H9 (cell line): ENCODE results near the gene SCN1A. TPM values are rescaled to one million over a fixed set of nuclear protein-coding genes. Genes with fewer than 3 reads are reported as not detected.

Source experiments
- DNase-seq: peaks from one replicate; pipeline ENCODE4 v3.0.0-alpha.2; 2017
- H2AFZ ChIP-seq: one replicate; pipeline ENCODE4 v1.6.1; 2013; ENCODE audit warnings: mild to moderate bottlenecking, low read length, control low read depth, moderate library complexity
- H2AK5ac ChIP-seq: 2 replicates; pipeline ENCODE4 v1.6.1; 2013; ENCODE audit warnings: low read length, control low read depth, mixed read lengths; ENCODE audit not compliant: insufficient read length
- H2BK120ac ChIP-seq: one replicate; pipeline ENCODE4 v1.6.1; 2013; ENCODE audit warnings: low read depth, mild to moderate bottlenecking, low read length, control low read depth, inconsistent platforms; ENCODE audit not compliant: poor library complexity, severe bottlenecking
- H2BK12ac ChIP-seq: 2 replicates; pipeline ENCODE4 v1.6.1; 2013; ENCODE audit warnings: low read length, control low read depth, mixed read lengths, low read depth; ENCODE audit not compliant: insufficient read length
- H2BK15ac ChIP-seq: 2 replicates; pipeline ENCODE4 v1.6.1; 2013; ENCODE audit warnings: low read depth, low read length, control low read depth
- H2BK20ac ChIP-seq: one replicate; pipeline ENCODE4 v1.6.1; 2013; ENCODE audit warnings: low read depth, mild to moderate bottlenecking, low read length, control low read depth, inconsistent platforms; ENCODE audit not compliant: poor library complexity, severe bottlenecking
- H2BK5ac ChIP-seq: 2 replicates; pipeline ENCODE4 v1.6.1; 2013; ENCODE audit warnings: low read length, control low read depth, mixed read lengths; ENCODE audit not compliant: insufficient read length
- H3K14ac ChIP-seq: 2 replicates; pipeline ENCODE4 v1.6.1; 2013; ENCODE audit warnings: low read length, control low read depth; ENCODE audit not compliant: insufficient read depth
- H3K18ac ChIP-seq: 2 replicates; pipeline ENCODE4 v1.6.1; 2013; ENCODE audit warnings: low read depth, mild to moderate bottlenecking, mixed read lengths, low read length, control low read depth; ENCODE audit not compliant: insufficient read length
- H3K23ac ChIP-seq: 2 replicates; pipeline ENCODE4 v1.6.1; 2013; ENCODE audit warnings: low read length, control low read depth, mixed read lengths, low read depth; ENCODE audit not compliant: insufficient read length
- H3K23me2 ChIP-seq: 2 replicates; pipeline ENCODE4 v1.6.1; 2013; ENCODE audit warnings: low read depth, mild to moderate bottlenecking, mixed read lengths, low read length, control low read depth; ENCODE audit not compliant: insufficient read length, poor library complexity, severe bottlenecking
- H3K27ac ChIP-seq: 2 replicates; pipeline ENCODE4 v1.5.1; 2013; ENCODE audit warnings: low read length, control low read depth, mixed read lengths, low read depth; ENCODE audit not compliant: insufficient read length
- H3K27me3 ChIP-seq: 2 replicates; pipeline ENCODE4 v1.6.1; 2013; ENCODE audit warnings: low read length, control low read depth, inconsistent platforms; ENCODE audit not compliant: insufficient read depth
- H3K4ac ChIP-seq: 2 replicates; pipeline ENCODE4 v1.6.1; 2013; ENCODE audit warnings: low read depth, mild to moderate bottlenecking, control low read depth, inconsistent platforms, low read length, moderate library complexity
- H3K4me1 ChIP-seq: 2 replicates; pipeline ENCODE4 v1.6.1; 2013; ENCODE audit warnings: low read length, control low read depth, inconsistent platforms; ENCODE audit not compliant: insufficient read depth
- H3K4me2 ChIP-seq: 2 replicates; pipeline ENCODE4 v1.6.1; 2013; ENCODE audit warnings: low read length, control low read depth, mixed read lengths; ENCODE audit not compliant: insufficient read length, insufficient read depth
- H3K56ac ChIP-seq: 2 replicates; pipeline ENCODE4 v1.6.1; 2013; ENCODE audit warnings: low read depth, mild to moderate bottlenecking, mixed read lengths, low read length, control low read depth; ENCODE audit not compliant: insufficient read length
- H3K79me1 ChIP-seq: 2 replicates; pipeline ENCODE4 v1.6.1; 2013; ENCODE audit warnings: low read depth, mild to moderate bottlenecking, moderate library complexity, low read length, control low read depth, inconsistent platforms; ENCODE audit not compliant: insufficient read depth, poor library complexity, severe bottlenecking
- H3K79me2 ChIP-seq: 2 replicates; pipeline ENCODE4 v1.6.1; 2013; ENCODE audit warnings: low read length, control low read depth, inconsistent platforms; ENCODE audit not compliant: insufficient read depth
- H3K9ac ChIP-seq: 2 replicates; pipeline ENCODE4 v1.6.1; 2013; ENCODE audit warnings: low read length, control low read depth, mixed read lengths; ENCODE audit not compliant: insufficient read length; ENCODE audit errors: extremely low read depth
- H3K9me3 ChIP-seq: one replicate; pipeline ENCODE4 v1.6.1; 2013; ENCODE audit warnings: low read depth, low read length, inconsistent platforms; ENCODE audit not compliant: control insufficient read depth
- H3T11ph ChIP-seq: one replicate; pipeline ENCODE4 v1.6.1; 2013; ENCODE audit warnings: mild to moderate bottlenecking, low read length, control low read depth, inconsistent platforms
- H4K20me1 ChIP-seq: one replicate; pipeline ENCODE4 v1.6.1; 2013; ENCODE audit not compliant: control insufficient read depth, insufficient read length, insufficient read depth
- H4K5ac ChIP-seq: 2 replicates; pipeline ENCODE4 v1.6.1; 2013; ENCODE audit warnings: low read depth, mild to moderate bottlenecking, mixed read lengths, low read length, control low read depth; ENCODE audit not compliant: insufficient read length
- H4K8ac ChIP-seq: replicated peaks from 2 replicates; pipeline ENCODE4 v1.6.1; 2013; ENCODE audit warnings: low read length, control low read depth, mixed read lengths, low read depth; ENCODE audit not compliant: insufficient read length
- H4K91ac ChIP-seq: 2 replicates; pipeline ENCODE4 v1.6.1; 2013; ENCODE audit warnings: low read depth, mild to moderate bottlenecking, moderate library complexity, mixed read lengths, low read length, control low read depth; ENCODE audit not compliant: insufficient read length
- H3K27ac Mint-ChIP-seq, 3 experiments: 2 replicates in 2 of 3; 3 replicates in 1 of 3; pipeline ENCODE4 v1.8.0; 2020 to 2021; ENCODE audit warnings: mixed read lengths in 3 of 3, mild to moderate bottlenecking in 1 of 3, moderate library complexity in 1 of 3
- H3K27me3 Mint-ChIP-seq: 2 replicates; pipeline ENCODE4 v1.8.0; 2021; ENCODE audit warnings: low read depth, mild to moderate bottlenecking, moderate library complexity, mixed read lengths
- H3K36me3 Mint-ChIP-seq, 3 experiments: 2 replicates in 2 of 3; 3 replicates in 1 of 3; pipeline ENCODE4 v1.8.0; 2020 to 2021; ENCODE audit warnings: low read depth in 3 of 3, mixed read lengths in 3 of 3; ENCODE audit not compliant: insufficient read depth in 1 of 3
- H3K4me1 Mint-ChIP-seq, 2 experiments: 2 replicates each; pipeline ENCODE4 v1.8.0; 2020; ENCODE audit warnings: mixed read lengths in 2 of 2
- H3K4me3 Mint-ChIP-seq, 2 experiments: 2 replicates in 1 of 2; 3 replicates in 1 of 2; pipeline ENCODE4 v1.8.0; 2020 to 2021; ENCODE audit warnings: mild to moderate bottlenecking in 2 of 2, mixed read lengths in 2 of 2, moderate library complexity in 1 of 2
- H3K9me3 Mint-ChIP-seq, 2 experiments: 2 replicates in 1 of 2; 3 replicates in 1 of 2; pipeline ENCODE4 v1.8.0; 2020; ENCODE audit warnings: mild to moderate bottlenecking in 2 of 2, mixed read lengths in 2 of 2, moderate library complexity in 1 of 2
- CTCF ChIP-seq: fragments of 200-600 bp; sonication (generic); conservative IDR thresholded peaks from 3 replicates; pipeline ENCODE4 v1.8.0; 2021; ENCODE audit warnings: antibody characterized with exemption, mild to moderate bottlenecking
- WGBS: extraction: QIAGEN DNeasy Blood & Tissue Kit; methylation state at CpG from one replicate; pipeline ENCODE4 v1.1.7; 2013; ENCODE audit warnings: missing lambda C conversion rate, low lambda C conversion rate, mixed read lengths; ENCODE audit not compliant: insufficient read length; ENCODE audit errors: extremely low coverage; 5-methylcytosine and 5-hydroxymethylcytosine counted together
- total RNA-seq: library from RNA; stranded (reverse); gene quantifications from 2 replicates; pipeline ENCODE4 v1.2.1, GENCODE V29; 2021

The SCN1A gene
- total RNA-seq, 1 experiment from 2014 or later: 0.13 TPM

DNA sequence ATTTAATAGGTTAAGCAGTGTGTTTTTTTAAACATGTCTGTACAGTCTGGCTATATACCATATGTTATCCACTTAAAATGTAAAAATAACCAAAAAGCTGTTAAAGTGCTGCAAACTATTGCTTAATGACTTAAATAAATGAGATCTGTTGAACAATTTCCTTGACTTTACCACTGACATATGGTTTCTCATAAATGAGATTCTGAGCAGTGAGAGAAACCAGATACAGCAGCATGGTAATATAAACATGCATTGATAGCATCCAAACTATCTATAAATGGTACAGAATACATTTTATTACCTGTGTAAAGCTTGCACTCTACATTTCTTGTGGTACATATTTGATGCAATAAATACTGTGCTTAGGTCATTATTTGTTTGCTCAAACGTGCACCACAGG, 138.0 kb downstream of the SCN1A start:
- Histone ChIP-seq H4K8ac (no peak overlapping the region), H3K27me3 (no peaks in the 10 kb centered on the region; the same call in 1 of the 2 replicates), H3K9me3 (no peaks in the 10 kb centered on the region), H4K20me1 (no peaks in the 10 kb centered on the region), H4K5ac (no peak overlapping the region), H3K56ac (no peak overlapping the region), H2BK120ac (no peak overlapping the region), H2BK5ac (no peak overlapping the region), H3K23me2 (no peaks in the 10 kb centered on the region), H3K4me1 (no peaks in the 10 kb centered on the region), H2BK20ac (no peak overlapping the region), H2BK12ac (no peak overlapping the region), H3K4ac (no peak overlapping the region), H3K9ac (no peak overlapping the region), H2AK5ac (no peak overlapping the region), H2AFZ (no peak overlapping the region), H3K79me2 (no peaks in the 10 kb centered on the region), H3K27ac (no peak overlapping the region), H4K91ac (no peak overlapping the region), H3K23ac (no peak overlapping the region), H3K4me2 (no peak overlapping the region), H2BK15ac (no peak overlapping the region), H3K18ac (no peak overlapping the region), H3K14ac (no peak overlapping the region), H3K79me1 (no peaks in the 10 kb centered on the region), H3T11ph (no peak overlapping the region)
- Mint-ChIP-seq H3K27me3 (no peaks in the 10 kb centered on the region; the same call in 1 of the 2 replicates), H3K4me3 (no peak overlapping the region), H3K4me1 (0 out of 4 replicates have a peak, but pooled peaks cover 0 to 3% of the 10 kb centered on the region in 2 experiments), H3K27ac (no peak overlapping the region), H3K9me3 (no peaks in the 10 kb centered on the region), H3K36me3 (no peaks in the 10 kb centered on the region)
- no peak for DNase-seq
- no peak for TF ChIP-seq CTCF
- WGBS: no CpG with 5 or more reads among the region's 1 CpG
